GM23338 (cell line): ENCODE measurements around the gene COL9A3.

Experiments used
- CREB1 ChIP-seq: fragments of 250-450 bp; sonication (Bioruptor Pico); IDR thresholded peaks from 2 replicates; pipeline ENCODE4 v1.5.0; 2020; ENCODE audit warnings: low read depth, mild to moderate bottlenecking, moderate library complexity
- EZH2 ChIP-seq: fragments of 200-600 bp; sonication (generic); IDR thresholded peaks from one replicate; pipeline ENCODE4 v1.8.0; 2017; ENCODE audit warnings: antibody characterized with exemption, mild to moderate bottlenecking, low read depth; ENCODE audit not compliant: unreplicated experiment
- EZH2phosphoT487 ChIP-seq: fragments of 200-600 bp; sonication (generic); IDR thresholded peaks from one replicate; pipeline ENCODE4 v1.8.1; 2018; ENCODE audit warnings: antibody characterized with exemption; ENCODE audit not compliant: unreplicated experiment
- POLR2AphosphoS5 ChIP-seq: IDR thresholded peaks from 2 replicates; pipeline ENCODE4 v1.6.1; 2016; ENCODE audit warnings: antibody characterized with exemption, low read depth
- ZNF114 ChIP-seq: fragments of 250-450 bp; sonication (Bioruptor Pico); IDR thresholded peaks from 2 replicates; pipeline ENCODE4 v1.5.0; 2020; ENCODE audit warnings: mild to moderate bottlenecking, moderate library complexity
- TF ChIP-seq, protein P1 (sequence below), 2 experiments: fragments of 200-600 bp in 1 of 2; sonication (generic) in 1 of 2; conservative IDR thresholded peaks; 2 replicates each; pipeline versions ENCODE4 v1.5.1 to v1.6.1; 2016 to 2017; ENCODE audit warnings: antibody characterized with exemption in 2 of 2, low read depth in 2 of 2, mild to moderate bottlenecking in 2 of 2, moderate library complexity in 1 of 2
- TF ChIP-seq, protein P2 (sequence below): fragments of 250-450 bp; sonication (Bioruptor Pico); IDR thresholded peaks from 2 replicates; pipeline ENCODE4 v1.5.0; 2020; ENCODE audit warnings: mild to moderate bottlenecking, moderate library complexity
- TF ChIP-seq, protein P3 (sequence below): IDR thresholded peaks from one replicate; pipeline ENCODE4 v1.6.1; 2018; ENCODE audit warnings: antibody characterized with exemption; ENCODE audit not compliant: unreplicated experiment

DNA sequence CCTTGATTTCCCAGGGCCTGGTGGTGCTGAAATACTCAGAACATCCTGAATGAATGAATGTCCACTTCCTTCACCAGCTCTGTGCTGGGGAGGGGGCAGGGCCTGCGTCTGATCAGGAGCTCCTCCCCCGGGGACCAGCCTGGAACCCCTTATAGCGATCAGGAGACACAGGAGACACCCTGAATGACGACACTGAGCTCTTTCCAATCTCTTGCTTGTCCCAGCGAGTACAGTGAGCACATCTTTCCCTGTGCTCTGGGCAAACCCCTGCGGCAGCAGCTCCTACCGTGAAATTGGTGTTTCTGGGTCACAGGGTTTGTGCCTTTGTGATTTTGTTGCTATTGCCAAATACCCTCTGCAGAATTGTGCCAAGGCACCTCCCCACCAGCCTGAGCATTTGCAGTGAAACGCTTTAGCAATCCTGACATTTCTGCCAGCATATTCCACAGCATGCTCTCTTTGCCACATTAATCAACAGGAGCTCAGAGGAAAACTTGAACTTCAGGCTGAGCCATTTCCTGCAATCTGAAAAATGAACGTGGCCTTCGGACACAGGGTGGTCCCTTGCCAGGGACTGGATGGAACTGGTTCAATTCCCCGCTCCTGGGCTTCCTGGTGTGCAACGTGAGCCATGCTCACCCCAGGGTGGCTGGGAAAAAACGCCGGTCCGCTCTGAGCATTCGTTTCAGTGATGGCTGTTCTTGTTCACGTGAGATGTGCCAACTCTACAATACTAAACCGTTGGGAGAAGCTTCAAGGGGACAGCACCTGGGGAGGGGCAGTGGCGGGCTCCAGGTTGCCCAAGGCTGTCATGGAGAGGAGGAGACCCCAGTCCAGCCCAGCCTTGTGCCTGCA, 43.6 kb upstream of the COL9A3 start:
- TF ChIP-seq, protein P1, sequence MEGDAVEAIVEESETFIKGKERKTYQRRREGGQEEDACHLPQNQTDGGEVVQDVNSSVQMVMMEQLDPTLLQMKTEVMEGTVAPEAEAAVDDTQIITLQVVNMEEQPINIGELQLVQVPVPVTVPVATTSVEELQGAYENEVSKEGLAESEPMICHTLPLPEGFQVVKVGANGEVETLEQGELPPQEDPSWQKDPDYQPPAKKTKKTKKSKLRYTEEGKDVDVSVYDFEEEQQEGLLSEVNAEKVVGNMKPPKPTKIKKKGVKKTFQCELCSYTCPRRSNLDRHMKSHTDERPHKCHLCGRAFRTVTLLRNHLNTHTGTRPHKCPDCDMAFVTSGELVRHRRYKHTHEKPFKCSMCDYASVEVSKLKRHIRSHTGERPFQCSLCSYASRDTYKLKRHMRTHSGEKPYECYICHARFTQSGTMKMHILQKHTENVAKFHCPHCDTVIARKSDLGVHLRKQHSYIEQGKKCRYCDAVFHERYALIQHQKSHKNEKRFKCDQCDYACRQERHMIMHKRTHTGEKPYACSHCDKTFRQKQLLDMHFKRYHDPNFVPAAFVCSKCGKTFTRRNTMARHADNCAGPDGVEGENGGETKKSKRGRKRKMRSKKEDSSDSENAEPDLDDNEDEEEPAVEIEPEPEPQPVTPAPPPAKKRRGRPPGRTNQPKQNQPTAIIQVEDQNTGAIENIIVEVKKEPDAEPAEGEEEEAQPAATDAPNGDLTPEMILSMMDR (conservative IDR thresholded peaks at IDR 0.05; ENCODE audit: low read depth in 2 of 2), result no peak
- TF ChIP-seq EZH2 (no peak), POLR2AphosphoS5 (no peak), ZNF114 (CRISPR knock-in tag) (no peak), EZH2phosphoT487 (no peak), CREB1 (no peak)
- TF ChIP-seq, protein P2, sequence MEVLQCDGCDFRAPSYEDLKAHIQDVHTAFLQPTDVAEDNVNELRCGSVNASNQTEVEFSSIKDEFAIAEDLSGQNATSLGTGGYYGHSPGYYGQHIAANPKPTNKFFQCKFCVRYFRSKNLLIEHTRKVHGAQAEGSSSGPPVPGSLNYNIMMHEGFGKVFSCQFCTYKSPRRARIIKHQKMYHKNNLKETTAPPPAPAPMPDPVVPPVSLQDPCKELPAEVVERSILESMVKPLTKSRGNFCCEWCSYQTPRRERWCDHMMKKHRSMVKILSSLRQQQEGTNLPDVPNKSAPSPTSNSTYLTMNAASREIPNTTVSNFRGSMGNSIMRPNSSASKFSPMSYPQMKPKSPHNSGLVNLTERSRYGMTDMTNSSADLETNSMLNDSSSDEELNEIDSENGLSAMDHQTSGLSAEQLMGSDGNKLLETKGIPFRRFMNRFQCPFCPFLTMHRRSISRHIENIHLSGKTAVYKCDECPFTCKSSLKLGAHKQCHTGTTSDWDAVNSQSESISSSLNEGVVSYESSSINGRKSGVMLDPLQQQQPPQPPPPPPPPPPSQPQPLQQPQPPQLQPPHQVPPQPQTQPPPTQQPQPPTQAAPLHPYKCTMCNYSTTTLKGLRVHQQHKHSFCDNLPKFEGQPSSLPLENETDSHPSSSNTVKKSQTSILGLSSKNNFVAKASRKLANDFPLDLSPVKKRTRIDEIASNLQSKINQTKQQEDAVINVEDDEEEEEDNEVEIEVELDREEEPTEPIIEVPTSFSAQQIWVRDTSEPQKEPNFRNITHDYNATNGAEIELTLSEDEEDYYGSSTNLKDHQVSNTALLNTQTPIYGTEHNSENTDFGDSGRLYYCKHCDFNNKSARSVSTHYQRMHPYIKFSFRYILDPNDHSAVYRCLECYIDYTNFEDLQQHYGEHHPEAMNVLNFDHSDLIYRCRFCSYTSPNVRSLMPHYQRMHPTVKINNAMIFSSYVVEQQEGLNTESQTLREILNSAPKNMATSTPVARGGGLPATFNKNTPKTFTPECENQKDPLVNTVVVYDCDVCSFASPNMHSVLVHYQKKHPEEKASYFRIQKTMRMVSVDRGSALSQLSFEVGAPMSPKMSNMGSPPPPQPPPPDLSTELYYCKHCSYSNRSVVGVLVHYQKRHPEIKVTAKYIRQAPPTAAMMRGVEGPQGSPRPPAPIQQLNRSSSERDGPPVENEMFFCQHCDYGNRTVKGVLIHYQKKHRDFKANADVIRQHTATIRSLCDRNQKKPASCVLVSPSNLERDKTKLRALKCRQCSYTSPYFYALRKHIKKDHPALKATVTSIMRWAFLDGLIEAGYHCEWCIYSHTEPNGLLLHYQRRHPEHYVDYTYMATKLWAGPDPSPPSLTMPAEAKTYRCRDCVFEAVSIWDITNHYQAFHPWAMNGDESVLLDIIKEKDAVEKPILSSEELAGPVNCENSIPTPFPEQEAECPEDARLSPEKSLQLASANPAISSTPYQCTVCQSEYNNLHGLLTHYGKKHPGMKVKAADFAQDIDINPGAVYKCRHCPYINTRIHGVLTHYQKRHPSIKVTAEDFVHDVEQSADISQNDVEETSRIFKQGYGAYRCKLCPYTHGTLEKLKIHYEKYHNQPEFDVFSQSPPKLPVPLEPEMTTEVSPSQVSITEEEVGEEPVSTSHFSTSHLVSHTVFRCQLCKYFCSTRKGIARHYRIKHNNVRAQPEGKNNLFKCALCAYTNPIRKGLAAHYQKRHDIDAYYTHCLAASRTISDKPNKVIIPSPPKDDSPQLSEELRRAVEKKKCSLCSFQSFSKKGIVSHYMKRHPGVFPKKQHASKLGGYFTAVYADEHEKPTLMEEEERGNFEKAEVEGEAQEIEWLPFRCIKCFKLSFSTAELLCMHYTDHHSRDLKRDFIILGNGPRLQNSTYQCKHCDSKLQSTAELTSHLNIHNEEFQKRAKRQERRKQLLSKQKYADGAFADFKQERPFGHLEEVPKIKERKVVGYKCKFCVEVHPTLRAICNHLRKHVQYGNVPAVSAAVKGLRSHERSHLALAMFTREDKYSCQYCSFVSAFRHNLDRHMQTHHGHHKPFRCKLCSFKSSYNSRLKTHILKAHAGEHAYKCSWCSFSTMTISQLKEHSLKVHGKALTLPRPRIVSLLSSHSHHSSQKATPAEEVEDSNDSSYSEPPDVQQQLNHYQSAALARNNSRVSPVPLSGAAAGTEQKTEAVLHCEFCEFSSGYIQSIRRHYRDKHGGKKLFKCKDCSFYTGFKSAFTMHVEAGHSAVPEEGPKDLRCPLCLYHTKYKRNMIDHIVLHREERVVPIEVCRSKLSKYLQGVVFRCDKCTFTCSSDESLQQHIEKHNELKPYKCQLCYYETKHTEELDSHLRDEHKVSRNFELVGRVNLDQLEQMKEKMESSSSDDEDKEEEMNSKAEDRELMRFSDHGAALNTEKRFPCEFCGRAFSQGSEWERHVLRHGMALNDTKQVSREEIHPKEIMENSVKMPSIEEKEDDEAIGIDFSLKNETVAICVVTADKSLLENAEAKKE (CRISPR knock-in tag), result no peak
- TF ChIP-seq, protein P3, sequence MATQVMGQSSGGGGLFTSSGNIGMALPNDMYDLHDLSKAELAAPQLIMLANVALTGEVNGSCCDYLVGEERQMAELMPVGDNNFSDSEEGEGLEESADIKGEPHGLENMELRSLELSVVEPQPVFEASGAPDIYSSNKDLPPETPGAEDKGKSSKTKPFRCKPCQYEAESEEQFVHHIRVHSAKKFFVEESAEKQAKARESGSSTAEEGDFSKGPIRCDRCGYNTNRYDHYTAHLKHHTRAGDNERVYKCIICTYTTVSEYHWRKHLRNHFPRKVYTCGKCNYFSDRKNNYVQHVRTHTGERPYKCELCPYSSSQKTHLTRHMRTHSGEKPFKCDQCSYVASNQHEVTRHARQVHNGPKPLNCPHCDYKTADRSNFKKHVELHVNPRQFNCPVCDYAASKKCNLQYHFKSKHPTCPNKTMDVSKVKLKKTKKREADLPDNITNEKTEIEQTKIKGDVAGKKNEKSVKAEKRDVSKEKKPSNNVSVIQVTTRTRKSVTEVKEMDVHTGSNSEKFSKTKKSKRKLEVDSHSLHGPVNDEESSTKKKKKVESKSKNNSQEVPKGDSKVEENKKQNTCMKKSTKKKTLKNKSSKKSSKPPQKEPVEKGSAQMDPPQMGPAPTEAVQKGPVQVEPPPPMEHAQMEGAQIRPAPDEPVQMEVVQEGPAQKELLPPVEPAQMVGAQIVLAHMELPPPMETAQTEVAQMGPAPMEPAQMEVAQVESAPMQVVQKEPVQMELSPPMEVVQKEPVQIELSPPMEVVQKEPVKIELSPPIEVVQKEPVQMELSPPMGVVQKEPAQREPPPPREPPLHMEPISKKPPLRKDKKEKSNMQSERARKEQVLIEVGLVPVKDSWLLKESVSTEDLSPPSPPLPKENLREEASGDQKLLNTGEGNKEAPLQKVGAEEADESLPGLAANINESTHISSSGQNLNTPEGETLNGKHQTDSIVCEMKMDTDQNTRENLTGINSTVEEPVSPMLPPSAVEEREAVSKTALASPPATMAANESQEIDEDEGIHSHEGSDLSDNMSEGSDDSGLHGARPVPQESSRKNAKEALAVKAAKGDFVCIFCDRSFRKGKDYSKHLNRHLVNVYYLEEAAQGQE, result no peak
